ENCODE data around the gene NT5C.

- peak; percentile 94 to 98 (median 96) for TF ChIP-seq CTCF (IDR thresholded peaks at IDR 0.05)
- TF ChIP-seq POLR2A (IDR thresholded peaks at IDR 0.05), result no peak
Measured at GRCh38 chr17:75113798-75114551, 17.6 kb downstream of the NT5C start.

All from uterus (tissue), 2 donors.